WTC11 (cell line): ENCODE measurements around the gene BNC2.

Experiments
- CREM ChIP-seq: sonication (generic); formaldehyde crosslinking; IDR thresholded peaks from 2 replicates; pipeline ENCODE4 v1.8.1; 2022; ENCODE audit warnings: mild to moderate bottlenecking, missing genetic modification reagents, moderate library complexity
- ESRRA ChIP-seq: sonication (generic); formaldehyde crosslinking; IDR thresholded peaks from 2 replicates; pipeline ENCODE4 v1.8.1; 2022; ENCODE audit warnings: mild to moderate bottlenecking, missing genetic modification reagents, borderline replicate concordance
- JUN ChIP-seq: sonication (generic); formaldehyde crosslinking; IDR thresholded peaks from 2 replicates; pipeline ENCODE4 v1.8.0; 2023; ENCODE audit warnings: mild to moderate bottlenecking, missing genetic modification reagents
- KAT7 ChIP-seq: sonication (generic); formaldehyde crosslinking; IDR thresholded peaks from 2 replicates; pipeline ENCODE4 v1.8.1; 2023; ENCODE audit warnings: missing genetic modification reagents, mild to moderate bottlenecking, borderline replicate concordance
- NR1H2 ChIP-seq: sonication (generic); formaldehyde crosslinking; IDR thresholded peaks from 2 replicates; pipeline ENCODE4 v1.9.0; 2021; ENCODE audit warnings: mild to moderate bottlenecking, moderate library complexity, missing genetic modification reagents
- SP1 ChIP-seq: sonication (generic); formaldehyde crosslinking; conservative IDR thresholded peaks from 2 replicates; pipeline ENCODE4 v1.8.1; 2022; ENCODE audit warnings: missing genetic modification reagents
- TCF7 ChIP-seq: sonication (generic); formaldehyde crosslinking; IDR thresholded peaks from 2 replicates; pipeline ENCODE4 v1.8.0; 2022; ENCODE audit warnings: mild to moderate bottlenecking, low read depth, missing genetic modification reagents, moderate library complexity
- ZNF121 ChIP-seq: sonication (generic); formaldehyde crosslinking; IDR thresholded peaks from 2 replicates; pipeline ENCODE4 v1.8.0; 2023; ENCODE audit warnings: missing genetic modification reagents
- ZNF317 ChIP-seq: sonication (generic); formaldehyde crosslinking; IDR thresholded peaks from 2 replicates; pipeline ENCODE4 v1.8.1; 2023; ENCODE audit warnings: low read depth, mild to moderate bottlenecking, moderate library complexity, missing genetic modification reagents, borderline replicate concordance
- TF ChIP-seq, protein P1 (sequence below): fragments of 200-600 bp; IDR thresholded peaks from 2 replicates; pipeline ENCODE4 v1.8.0; 2022; ENCODE audit warnings: antibody characterized with exemption
- TF ChIP-seq, protein P2 (sequence below): sonication (generic); formaldehyde crosslinking; IDR thresholded peaks from 2 replicates; pipeline ENCODE4 v1.8.1; 2023; ENCODE audit warnings: mild to moderate bottlenecking, missing genetic modification reagents, moderate library complexity
- TF ChIP-seq, protein P3 (sequence below): sonication (generic); formaldehyde crosslinking; IDR thresholded peaks from 2 replicates; pipeline ENCODE4 v1.8.1; 2022; ENCODE audit warnings: missing genetic modification reagents, borderline replicate concordance

DNA sequence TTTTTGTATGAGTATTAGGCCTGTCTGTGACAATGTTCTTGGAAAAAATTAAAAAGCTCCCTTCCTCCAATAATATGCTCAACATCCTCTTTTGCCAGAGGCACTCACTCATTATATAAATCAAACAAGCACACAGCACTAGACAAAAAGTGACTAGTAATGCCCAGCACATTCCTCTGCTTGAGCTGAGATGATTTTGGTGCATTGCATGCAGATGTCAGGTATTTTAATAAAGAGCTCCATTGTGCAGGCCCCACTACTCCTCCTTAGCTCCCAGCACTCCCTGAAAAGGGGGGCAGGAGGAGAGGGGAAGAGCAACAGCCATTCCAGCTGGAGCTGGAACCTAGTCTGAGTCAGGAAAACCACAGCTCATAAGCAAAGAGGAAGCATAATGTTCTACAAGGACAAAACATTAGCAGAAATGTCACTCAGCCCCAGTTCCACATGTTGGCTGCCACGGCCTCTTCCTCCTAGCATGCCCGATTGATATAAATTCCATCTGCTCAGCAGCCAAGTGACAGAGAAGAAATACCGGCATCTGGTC, 348.5 kb downstream of the BNC2 start:
- TF ChIP-seq TCF7 (CRISPR knock-in tag) = no peak
- TF ChIP-seq, protein P1, sequence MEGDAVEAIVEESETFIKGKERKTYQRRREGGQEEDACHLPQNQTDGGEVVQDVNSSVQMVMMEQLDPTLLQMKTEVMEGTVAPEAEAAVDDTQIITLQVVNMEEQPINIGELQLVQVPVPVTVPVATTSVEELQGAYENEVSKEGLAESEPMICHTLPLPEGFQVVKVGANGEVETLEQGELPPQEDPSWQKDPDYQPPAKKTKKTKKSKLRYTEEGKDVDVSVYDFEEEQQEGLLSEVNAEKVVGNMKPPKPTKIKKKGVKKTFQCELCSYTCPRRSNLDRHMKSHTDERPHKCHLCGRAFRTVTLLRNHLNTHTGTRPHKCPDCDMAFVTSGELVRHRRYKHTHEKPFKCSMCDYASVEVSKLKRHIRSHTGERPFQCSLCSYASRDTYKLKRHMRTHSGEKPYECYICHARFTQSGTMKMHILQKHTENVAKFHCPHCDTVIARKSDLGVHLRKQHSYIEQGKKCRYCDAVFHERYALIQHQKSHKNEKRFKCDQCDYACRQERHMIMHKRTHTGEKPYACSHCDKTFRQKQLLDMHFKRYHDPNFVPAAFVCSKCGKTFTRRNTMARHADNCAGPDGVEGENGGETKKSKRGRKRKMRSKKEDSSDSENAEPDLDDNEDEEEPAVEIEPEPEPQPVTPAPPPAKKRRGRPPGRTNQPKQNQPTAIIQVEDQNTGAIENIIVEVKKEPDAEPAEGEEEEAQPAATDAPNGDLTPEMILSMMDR = no peak
- no peak for TF ChIP-seq ZNF121 (CRISPR knock-in tag)
- TF ChIP-seq ESRRA (CRISPR knock-in tag) = no peak
- no peak for TF ChIP-seq NR1H2 (CRISPR knock-in tag)
- TF ChIP-seq CREM = no peak
- TF ChIP-seq, protein P2, sequence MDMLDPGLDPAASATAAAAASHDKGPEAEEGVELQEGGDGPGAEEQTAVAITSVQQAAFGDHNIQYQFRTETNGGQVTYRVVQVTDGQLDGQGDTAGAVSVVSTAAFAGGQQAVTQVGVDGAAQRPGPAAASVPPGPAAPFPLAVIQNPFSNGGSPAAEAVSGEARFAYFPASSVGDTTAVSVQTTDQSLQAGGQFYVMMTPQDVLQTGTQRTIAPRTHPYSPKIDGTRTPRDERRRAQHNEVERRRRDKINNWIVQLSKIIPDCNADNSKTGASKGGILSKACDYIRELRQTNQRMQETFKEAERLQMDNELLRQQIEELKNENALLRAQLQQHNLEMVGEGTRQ (CRISPR knock-in tag) = no peak
- no peak for TF ChIP-seq SP1 (CRISPR knock-in tag)
- TF ChIP-seq JUN (CRISPR knock-in tag) = no peak
- no peak for TF ChIP-seq ZNF317 (CRISPR knock-in tag)
- TF ChIP-seq, protein P3, sequence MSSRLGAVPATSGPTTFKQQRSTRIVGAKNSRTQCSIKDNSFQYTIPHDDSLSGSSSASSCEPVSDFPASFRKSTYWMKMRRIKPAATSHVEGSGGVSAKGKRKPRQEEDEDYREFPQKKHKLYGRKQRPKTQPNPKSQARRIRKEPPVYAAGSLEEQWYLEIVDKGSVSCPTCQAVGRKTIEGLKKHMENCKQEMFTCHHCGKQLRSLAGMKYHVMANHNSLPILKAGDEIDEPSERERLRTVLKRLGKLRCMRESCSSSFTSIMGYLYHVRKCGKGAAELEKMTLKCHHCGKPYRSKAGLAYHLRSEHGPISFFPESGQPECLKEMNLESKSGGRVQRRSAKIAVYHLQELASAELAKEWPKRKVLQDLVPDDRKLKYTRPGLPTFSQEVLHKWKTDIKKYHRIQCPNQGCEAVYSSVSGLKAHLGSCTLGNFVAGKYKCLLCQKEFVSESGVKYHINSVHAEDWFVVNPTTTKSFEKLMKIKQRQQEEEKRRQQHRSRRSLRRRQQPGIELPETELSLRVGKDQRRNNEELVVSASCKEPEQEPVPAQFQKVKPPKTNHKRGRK (CRISPR knock-in tag) = no peak
- TF ChIP-seq KAT7 (CRISPR knock-in tag) = no peak
